Sigmoid colon (tissue), 4 donors: Measurements from ENCODE around the gene MAGEA2.
"Not testable (repeated sequence)": the region's sequence is repeated elsewhere in the genome, so short reads cannot be mapped to it uniquely, and the experiment has no call there.

Experiments
- CTCF ChIP-seq, 4 experiments: fragments of 450-650 bp in 3 of 4; fragments of 200-600 bp in 1 of 4; IDR thresholded peaks; one replicate each; pipeline ENCODE4 v1.5.1; 2016 to 2019; ENCODE audit warnings: antibody characterized with exemption in 4 of 4, mild to moderate bottlenecking in 3 of 4, moderate library complexity in 2 of 4
- EP300 ChIP-seq, 4 donors: sonication (generic); formaldehyde crosslinking; IDR thresholded peaks; one replicate each; pipeline ENCODE4 v1.6.1; 2017; ENCODE audit warnings: antibody characterized with exemption in 4 of 4
- POLR2AphosphoS5 ChIP-seq, 4 donors: sonication (generic); formaldehyde crosslinking; IDR thresholded peaks; one replicate each; pipeline ENCODE4 v1.6.1; 2017; ENCODE audit warnings: antibody characterized with exemption in 4 of 4

DNA sequence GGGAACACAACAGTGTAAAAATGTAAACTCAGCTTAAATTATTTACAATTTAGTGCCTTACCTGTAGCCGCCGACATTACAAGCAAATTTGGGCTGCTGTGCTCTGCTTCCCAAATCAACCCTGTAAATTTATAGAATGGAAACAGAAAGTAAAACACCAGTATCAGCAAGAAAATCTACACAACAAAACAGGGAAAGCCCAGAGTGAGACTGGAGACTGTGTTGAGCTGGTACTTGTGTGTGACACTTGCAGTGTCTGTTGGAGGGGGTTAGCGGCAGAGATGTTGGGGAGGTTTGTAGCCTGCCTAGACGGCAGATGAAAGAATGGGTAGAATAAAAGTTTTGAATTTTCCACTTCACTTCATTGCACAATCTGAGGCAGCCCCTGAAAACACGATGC is 40.4 kb downstream of the MAGEA2 start:
- not testable (repeated sequence) for TF ChIP-seq CTCF, EP300, POLR2AphosphoS5 (IDR thresholded peaks at IDR 0.05)
